Stimulated activated naive CD8-positive, alpha-beta T cell treated with anti-CD3 and anti-CD28 coated beads, Interleukin-15, amount 100 ng/mL, for 72 hours (primary cell): ENCODE data around the gene KCNMA1.

Experiments used
- ATAC-seq: fragments of 150-1000 bp; cut with Tn5 transposase; 2 replicates; pipeline ENCODE4 v1.10.0; 2021; ENCODE audit warnings: mild to moderate bottlenecking, moderate library complexity
- DNase-seq, 2 donors: peaks; one replicate each; pipeline ENCODE4 v3.0.0; 2021 to 2022
- H3K27ac Mint-ChIP-seq, 2 donors: one replicate each; pipeline ENCODE4 v1.8.0; 2022; ENCODE audit warnings: mild to moderate bottlenecking in 2 of 2, mixed read lengths in 2 of 2, moderate library complexity in 2 of 2
- H3K27me3 Mint-ChIP-seq: one replicate; pipeline ENCODE4 v1.8.0; 2022; ENCODE audit warnings: mixed read lengths
- H3K4me1 Mint-ChIP-seq: one replicate; pipeline ENCODE4 v1.8.0; 2022; ENCODE audit warnings: mild to moderate bottlenecking, mixed read lengths
- H3K4me3 Mint-ChIP-seq, 2 donors: one replicate each; pipeline ENCODE4 v1.8.0; 2022; ENCODE audit warnings: mild to moderate bottlenecking in 2 of 2, mixed read lengths in 2 of 2, moderate library complexity in 1 of 2
- H3K9me3 Mint-ChIP-seq, 2 donors: one replicate each; pipeline ENCODE4 v1.8.0; 2022; ENCODE audit warnings: mixed read lengths in 2 of 2

KCNMA1 gene

DNA sequence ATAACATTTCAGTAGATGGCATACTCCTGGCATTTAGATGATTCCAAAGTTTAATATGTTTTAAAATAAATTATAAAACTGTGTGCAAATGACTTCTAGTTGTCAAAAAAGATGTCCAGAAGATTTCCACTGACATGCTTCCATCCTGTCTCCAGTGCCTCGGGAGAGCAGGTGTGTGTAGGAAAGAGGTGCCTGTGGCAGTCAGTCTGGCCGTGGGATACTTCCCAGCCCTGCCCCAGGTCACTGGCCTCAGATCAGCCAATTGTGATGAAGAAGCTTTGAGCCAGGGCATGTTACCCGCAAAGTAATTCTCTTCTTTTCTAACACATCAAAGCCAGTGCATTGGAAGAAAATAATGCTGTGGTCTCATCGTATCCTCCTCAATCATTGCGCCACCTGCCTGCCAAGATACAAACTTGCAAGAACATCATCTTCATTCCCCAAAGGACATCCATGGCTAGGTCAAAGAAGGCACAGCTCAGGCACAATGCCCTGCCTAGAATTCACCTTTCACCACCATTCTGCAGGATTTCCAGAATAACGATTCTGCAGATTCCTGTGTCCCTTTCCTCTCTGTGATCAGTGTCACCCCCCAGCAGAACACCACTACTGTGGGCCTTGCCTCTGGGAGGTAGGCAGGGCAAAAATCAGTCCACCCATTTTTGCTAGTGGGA is 6.3 kb upstream of the KCNMA1 start:
- Mint-ChIP-seq H3K9me3 (no peaks in the 10 kb centered on the region), H3K4me3 (no peak overlapping the region), H3K27me3 (peaks cover 65% of the 10 kb centered on the region), H3K27ac (no peak overlapping the region), H3K4me1 (peaks cover 2% of the 10 kb centered on the region)
- peak; percentile 60 for ATAC-seq
- peak; percentile 17 to 35 for DNase-seq

DNA sequence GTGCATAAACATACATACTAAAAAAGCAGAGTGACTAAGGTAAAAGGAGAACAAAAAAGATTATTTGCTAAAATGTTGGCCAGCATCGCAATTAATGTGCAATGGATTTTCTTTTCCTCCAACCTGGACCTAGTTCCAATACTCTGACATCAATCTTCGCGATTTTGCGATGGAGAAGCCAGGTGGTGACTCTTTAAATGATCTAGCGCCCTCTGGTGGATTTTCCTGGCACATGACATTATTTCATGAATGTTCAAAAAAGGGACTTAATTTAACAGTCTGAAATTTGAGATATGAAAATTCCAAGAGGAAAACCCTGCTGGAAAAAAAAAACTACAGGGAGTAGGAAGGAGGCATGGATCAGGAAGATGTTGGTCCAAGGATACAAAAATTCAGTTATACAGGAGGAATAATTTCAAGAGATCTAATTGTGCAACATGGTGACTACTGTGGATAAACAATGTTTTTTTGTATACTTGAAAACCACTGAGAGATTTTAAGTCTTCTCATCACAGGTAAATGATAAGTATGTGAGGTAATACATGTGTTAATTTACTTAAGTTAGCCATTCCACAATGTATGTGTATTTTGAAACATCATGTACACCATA is 4.3 kb upstream of the KCNMA1 start:
- ATAC-seq (no peak), DNase-seq (peak; percentile 30 to 43)
- peaks cover 13% of the 10 kb centered on the region for H3K4me1 Mint-ChIP-seq
- peaks cover 69% of the 10 kb centered on the region for H3K27me3 Mint-ChIP-seq
- no peak overlapping the region for H3K4me3 Mint-ChIP-seq
- H3K27ac Mint-ChIP-seq: no peak overlapping the region
- H3K9me3 Mint-ChIP-seq: no peaks in the 10 kb centered on the region

DNA sequence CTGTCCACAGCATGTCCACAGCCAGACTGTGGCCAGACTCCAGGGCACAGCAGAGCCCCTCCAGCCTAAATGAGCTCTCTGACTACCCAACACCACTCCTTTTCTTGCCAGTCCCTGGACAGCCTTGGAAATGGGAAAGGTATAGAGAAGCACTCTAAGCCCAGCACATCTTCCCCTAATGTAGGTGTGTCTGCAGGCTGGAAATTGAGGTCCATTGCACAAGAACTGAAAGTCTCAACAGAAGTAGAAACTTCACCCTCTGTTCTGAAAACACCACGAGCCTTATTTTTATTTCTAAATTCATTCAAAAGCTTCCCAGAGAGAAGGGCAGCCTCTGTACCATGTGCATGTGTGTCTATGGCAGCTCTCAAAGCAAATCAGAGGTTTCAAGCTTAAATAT is 3.7 kb upstream of the KCNMA1 start:
- peaks cover 70% of the 10 kb centered on the region for H3K27me3 Mint-ChIP-seq
- DNase-seq: no peak
- ATAC-seq: no peak
- H3K9me3 Mint-ChIP-seq: no peaks in the 10 kb centered on the region
- H3K4me1 Mint-ChIP-seq: peaks cover 17% of the 10 kb centered on the region
- H3K4me3 Mint-ChIP-seq: no peak overlapping the region
- H3K27ac Mint-ChIP-seq: no peak overlapping the region

DNA sequence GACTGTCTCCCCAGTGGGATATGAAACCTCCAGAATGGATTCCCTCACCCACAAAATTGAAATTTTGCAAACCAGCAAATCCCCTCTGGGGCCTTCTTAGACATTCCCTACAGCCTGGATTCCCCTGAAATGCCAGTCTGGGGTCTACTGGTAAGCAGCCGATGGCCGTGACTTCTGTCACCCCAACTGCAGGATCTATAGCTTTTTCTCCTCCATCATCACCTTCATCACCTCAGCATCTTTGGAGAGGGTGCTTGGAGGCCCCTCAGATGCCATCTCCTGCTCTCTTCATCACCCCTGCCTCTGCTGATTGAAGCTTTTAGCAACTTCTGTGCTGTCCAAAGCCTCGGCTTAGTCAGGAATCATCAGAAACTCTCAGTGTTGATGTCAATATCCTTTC is 2.6 kb upstream of the KCNMA1 start:
- Mint-ChIP-seq H3K4me1 (peaks cover 17% of the 10 kb centered on the region), H3K27ac (no peak overlapping the region), H3K9me3 (no peaks in the 10 kb centered on the region), H3K4me3 (no peak overlapping the region), H3K27me3 (peaks cover 70% of the 10 kb centered on the region)
- DNase-seq (no peak), ATAC-seq (no peak)

DNA sequence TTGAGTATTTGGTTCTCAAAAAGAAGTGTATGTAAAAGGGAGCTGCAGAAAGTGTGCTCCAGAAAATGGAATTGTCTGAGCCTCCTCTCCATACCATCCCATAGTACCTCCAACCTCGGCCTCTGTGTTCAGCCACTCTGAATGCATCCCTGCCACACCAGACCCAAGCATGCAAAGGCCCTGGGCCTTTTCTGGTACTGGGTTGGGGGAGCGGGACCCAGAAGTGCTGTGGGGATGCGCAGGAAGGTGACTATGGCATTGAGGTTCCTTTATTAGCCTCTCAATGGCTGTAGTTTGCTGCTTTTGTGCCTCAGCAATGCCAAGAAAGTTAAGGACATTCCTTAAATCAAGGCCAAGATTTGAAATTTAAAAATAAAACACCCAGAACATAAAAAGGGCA is 2.1 kb upstream of the KCNMA1 start:
- no peak for DNase-seq
- Mint-ChIP-seq H3K27me3 (peaks cover 70% of the 10 kb centered on the region), H3K4me1 (peaks cover 17% of the 10 kb centered on the region), H3K4me3 (no peak overlapping the region), H3K27ac (no peak overlapping the region), H3K9me3 (no peaks in the 10 kb centered on the region)
- ATAC-seq: no peak

DNA sequence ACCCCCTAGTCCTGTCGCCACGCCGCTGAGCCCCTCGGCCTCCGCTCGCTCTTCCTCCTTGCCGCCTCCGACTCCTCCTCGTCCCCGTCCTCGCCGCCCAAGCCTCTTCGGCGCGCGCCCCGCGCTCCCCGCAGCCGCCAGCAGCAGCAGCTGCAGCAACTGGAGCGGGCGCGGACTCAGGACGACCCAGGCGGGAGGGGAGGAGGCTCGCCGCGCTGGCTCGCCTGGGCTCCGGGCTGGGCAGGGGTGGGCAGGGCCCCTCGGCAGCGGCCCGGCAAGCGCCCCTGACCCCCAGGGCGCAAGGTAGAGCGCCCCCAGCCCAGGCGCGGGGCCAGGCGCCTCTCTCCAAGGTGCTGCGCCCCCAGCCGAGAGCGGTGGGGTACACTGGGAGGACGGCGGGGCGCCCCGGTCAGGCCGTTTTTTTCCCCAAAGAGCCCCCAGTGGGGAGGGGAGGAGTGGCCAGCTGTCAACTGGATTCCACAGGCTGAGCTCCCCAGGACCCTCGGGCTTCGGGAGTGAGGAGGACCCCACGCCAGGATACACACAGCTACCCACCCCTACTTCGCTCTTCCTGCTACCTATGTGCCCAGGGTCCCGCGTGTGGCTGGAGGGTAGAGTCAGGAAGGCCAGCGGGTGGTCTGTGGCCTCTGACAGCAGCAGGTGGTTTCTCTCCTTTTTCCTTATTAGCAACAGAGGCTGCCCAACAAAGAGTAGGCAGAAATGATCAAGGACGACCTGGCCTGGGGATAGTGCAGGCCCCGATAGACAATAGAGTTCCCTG is 903 bp upstream of the KCNMA1 start:
- DNase-seq (no peak), ATAC-seq (peak; percentile 30)
- peaks cover 82% of the 10 kb centered on the region for H3K27me3 Mint-ChIP-seq
- peaks cover 17% of the 10 kb centered on the region for H3K4me1 Mint-ChIP-seq
- no peak overlapping the region for H3K27ac Mint-ChIP-seq
- peak overlapping the region; percentile 64 to 71 for H3K4me3 Mint-ChIP-seq
- no peaks in the 10 kb centered on the region for H3K9me3 Mint-ChIP-seq

DNA sequence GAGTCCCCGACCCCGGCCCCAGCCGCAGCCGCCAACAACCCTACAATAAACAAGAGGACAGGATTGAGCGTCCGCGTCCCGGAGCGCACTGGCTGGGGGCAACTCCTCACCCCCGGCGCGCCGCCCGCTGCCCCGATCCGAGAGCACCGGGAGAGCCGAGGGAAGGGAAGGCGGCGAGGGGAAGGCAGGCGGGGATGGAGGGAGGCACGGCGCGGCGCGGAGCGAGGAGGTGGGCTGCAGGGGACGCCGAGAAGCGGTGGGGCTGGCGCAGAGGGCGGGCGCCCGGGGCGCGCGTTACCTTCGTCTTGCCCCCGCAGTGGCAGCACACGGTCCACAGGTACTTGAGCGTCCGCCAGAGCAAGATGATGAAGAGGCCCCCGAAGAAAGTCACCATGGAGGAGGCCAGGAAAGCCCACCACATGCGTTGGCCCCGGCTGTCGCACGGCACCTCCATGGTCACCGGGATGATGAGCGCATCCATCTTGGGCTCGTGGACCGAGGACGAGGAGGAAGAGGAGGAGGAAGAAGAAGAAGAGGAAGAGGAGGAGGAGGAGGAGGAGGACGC is 559 bp downstream of the KCNMA1 start:
- no peaks in the 10 kb centered on the region for H3K9me3 Mint-ChIP-seq
- DNase-seq (no peak), ATAC-seq (peak; percentile 8)
- H3K27ac Mint-ChIP-seq: no peak overlapping the region
- H3K27me3 Mint-ChIP-seq: peaks cover 94% of the 10 kb centered on the region
- peak overlapping the region; percentile 68 to 70 for H3K4me3 Mint-ChIP-seq
- H3K4me1 Mint-ChIP-seq: peaks cover 17% of the 10 kb centered on the region

DNA sequence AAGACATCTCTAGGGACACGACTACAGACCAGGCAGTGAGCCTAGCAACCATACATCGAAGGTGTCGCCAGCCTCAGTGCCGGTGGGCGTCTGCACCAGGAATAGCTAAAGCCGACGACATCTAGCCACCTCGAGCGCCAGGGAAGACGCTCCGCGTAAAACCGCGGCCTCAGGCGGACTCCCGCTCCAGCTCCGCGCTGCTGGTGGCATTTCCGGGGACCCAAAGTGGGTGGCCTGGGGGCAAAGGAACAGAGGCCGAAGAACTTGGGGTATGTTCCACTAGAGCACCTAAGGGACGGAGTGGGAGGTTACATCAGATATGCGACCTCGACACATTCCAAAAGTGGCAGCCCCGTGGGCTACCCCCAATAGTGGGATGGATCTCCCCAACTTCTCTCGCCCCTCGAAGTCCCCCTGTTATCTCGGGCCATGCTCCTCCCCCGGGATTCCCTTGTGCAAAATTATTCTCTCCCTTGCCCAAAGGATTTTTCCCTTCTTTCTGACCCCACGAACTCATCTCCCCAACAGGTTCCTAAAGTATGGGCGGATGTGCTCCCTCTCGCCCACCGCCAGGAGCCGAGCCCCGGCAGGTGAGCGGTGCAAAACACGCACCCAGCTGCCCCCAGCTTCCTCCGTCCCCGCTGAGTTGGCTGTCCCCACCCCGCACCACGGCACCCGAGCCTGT is 1.2 kb downstream of the KCNMA1 start:
- H3K4me1 Mint-ChIP-seq: peaks cover 17% of the 10 kb centered on the region
- peaks cover 93% of the 10 kb centered on the region for H3K27me3 Mint-ChIP-seq
- DNase-seq (no peak), ATAC-seq (no peak)
- no peak overlapping the region for H3K27ac Mint-ChIP-seq
- H3K4me3 Mint-ChIP-seq: peak overlapping the region; percentile 68 to 70
- H3K9me3 Mint-ChIP-seq: no peaks in the 10 kb centered on the region

DNA sequence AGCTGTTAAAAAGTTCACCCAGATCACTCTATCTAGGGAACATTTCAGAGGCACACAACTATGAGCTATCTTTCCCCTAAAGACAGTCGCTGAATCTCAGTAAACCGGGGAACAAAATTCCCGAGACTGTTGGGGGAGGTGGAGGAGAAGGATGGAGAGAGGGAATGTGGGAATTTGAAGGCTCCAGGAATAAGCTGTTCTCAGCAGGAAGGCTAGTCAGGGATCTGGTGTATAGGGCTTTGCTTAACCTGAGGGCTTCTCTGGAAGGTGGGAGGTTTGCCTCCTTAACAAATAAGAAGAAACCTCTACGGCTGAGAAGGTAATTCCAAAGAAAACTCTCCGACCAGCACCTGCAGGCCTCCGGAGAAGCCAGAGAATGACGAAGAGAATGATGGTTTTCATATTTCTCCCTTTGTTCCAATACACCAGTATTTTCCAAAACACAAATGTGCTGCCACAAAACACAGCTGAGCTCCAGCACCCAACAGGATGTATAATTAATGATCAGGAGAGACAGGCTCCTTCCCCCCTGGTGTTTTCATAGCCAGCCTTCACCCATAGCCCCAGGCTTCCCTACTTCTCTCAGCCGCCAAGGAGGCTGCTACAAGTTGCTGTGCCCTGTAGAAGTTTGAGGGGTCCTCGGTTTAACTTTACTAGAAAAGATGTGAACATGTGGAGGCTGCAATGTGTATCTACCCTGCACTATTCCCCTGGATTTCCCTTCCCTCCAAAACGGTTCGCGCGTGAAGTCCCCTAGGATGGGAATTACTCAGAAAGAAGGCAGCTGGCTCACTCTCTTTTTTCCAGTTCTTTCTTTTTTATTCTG is 2.0 kb downstream of the KCNMA1 start:
- ATAC-seq (no peak), DNase-seq (no peak)
- H3K27me3 Mint-ChIP-seq: peaks cover 85% of the 10 kb centered on the region
- H3K9me3 Mint-ChIP-seq: no peaks in the 10 kb centered on the region
- peaks cover 17% of the 10 kb centered on the region for H3K4me1 Mint-ChIP-seq
- no peak overlapping the region for H3K27ac Mint-ChIP-seq
- no peak overlapping the region for H3K4me3 Mint-ChIP-seq

DNA sequence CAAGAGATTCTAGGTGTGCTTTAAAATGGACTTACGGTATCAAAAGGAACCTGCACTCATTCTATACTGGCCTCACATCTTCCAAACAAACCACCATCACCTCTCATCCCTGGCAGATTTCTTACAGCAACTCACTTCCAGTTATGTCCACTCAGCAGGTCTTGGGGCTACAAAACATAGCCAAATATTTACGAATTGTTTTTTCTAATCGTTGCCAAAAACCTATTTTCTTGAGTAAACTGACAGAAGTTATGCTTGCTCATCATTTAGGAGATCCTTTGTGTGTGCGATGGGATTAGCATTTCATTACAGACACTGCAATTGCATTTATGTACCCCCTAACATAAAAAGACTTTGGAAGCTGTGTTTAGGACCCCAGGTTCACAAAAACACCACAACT is 2.7 kb downstream of the KCNMA1 start:
- Mint-ChIP-seq H3K27ac (no peak overlapping the region), H3K4me3 (no peak overlapping the region), H3K9me3 (no peaks in the 10 kb centered on the region), H3K27me3 (peaks cover 78% of the 10 kb centered on the region), H3K4me1 (peaks cover 17% of the 10 kb centered on the region)
- DNase-seq (no peak), ATAC-seq (no peak)

DNA sequence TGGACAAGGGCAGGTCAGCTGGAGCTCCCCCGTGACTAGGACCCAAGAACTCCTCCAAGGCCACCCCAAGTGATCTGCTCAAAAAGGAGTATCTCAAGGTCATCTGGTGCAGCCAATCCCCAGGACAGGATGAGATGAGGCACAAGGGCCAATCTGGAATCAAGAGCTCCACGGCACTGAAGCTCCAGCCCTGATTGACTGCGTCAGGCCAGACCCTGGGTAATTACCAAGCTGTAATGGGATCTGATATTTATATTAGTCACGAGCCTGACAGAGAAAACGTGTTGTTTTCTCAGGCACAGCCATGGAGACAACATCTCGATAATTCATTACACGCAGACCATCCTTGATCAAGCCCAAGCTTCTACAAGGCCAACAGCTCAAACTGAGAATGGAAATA is 4.2 kb downstream of the KCNMA1 start:
- Mint-ChIP-seq H3K27me3 (peaks cover 75% of the 10 kb centered on the region), H3K9me3 (no peaks in the 10 kb centered on the region), H3K4me3 (no peak overlapping the region), H3K4me1 (peaks cover 10% of the 10 kb centered on the region), H3K27ac (no peak overlapping the region)
- ATAC-seq (no peak), DNase-seq (no peak)

DNA sequence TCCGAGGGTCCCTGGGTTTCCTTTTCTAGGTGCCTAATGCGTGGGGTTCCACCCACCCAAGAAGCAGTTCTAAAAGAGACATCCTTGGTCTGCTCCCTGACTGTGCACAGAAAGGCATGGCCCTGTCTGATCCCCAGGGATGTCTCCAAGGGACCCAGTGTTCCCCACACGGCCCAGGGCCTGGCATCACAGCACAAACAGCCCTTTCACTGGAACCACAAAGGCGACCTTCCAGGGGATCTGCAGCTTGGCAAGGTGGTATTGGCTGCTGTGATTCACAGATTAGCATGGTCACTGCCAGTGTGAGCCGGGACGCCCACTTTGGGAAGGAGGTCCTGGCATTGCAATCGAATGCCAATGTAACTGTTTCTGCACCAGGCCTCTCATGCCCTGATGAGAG is 6.4 kb downstream of the KCNMA1 start:
- H3K27ac Mint-ChIP-seq: no peak overlapping the region
- DNase-seq (no peak), ATAC-seq (no peak)
- no peaks in the 10 kb centered on the region for H3K4me1 Mint-ChIP-seq
- H3K9me3 Mint-ChIP-seq: no peaks in the 10 kb centered on the region
- no peak overlapping the region for H3K4me3 Mint-ChIP-seq
- peaks cover 70% of the 10 kb centered on the region for H3K27me3 Mint-ChIP-seq

DNA sequence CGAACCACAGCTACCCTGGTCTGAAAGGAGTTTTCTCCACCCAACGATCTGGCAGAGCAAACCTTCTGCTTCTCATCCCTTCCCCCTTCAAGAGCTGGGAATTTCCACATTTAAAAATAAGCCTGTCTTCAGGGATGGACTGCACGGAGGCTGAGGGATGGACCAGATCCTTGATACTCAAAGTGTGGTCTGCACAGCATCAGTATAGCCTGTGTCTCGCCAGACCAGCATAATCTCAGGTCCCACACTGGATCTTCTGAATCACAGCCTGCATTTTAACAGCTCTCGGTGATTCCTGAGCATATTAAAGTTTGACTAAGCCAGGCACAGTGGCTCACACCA is 7.1 kb downstream of the KCNMA1 start:
- DNase-seq (no peak), ATAC-seq (no peak)
- H3K9me3 Mint-ChIP-seq: no peaks in the 10 kb centered on the region
- no peak overlapping the region for H3K27ac Mint-ChIP-seq
- peaks cover 2% of the 10 kb centered on the region for H3K4me1 Mint-ChIP-seq
- H3K4me3 Mint-ChIP-seq: no peak overlapping the region
- peaks cover 62% of the 10 kb centered on the region for H3K27me3 Mint-ChIP-seq

DNA sequence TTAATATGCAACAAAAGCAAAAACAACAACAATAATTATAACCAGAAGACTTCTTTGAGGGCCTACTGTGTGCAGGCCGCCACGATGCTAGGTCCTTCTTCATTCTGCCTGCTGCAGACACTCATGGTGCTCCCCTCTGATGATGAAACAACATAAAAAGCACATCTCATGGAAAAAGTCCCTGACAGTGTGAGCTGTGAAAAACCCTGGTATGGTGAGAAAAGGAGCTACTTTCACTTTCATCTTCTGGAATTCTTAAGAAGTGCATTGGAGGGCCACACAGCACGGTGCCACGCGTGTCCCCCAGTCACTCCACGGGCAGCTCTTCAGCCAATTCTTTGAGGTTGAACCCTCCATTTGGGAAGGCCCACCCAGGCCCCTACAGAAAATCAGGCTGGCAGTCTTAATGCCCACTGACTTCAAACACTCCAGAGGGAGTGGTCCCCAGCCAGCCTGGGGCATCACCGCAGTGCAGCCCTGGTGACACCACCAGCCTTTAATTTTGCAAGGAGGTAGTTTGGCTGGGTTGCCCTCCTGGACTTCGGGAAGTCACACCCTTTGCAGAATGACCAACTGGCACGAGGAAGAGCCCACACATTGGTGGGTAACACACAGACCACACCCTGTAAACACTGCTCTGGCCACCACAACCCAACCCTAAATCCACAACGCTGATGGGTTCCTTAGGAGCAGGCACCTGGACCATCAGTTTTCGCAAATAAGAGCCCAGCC is 7.7 kb downstream of the KCNMA1 start:
- H3K27ac Mint-ChIP-seq: no peak overlapping the region
- DNase-seq (no peak), ATAC-seq (no peak)
- H3K9me3 Mint-ChIP-seq: no peaks in the 10 kb centered on the region
- no peak overlapping the region for H3K4me3 Mint-ChIP-seq
- peaks cover 57% of the 10 kb centered on the region for H3K27me3 Mint-ChIP-seq
- peaks cover 6% of the 10 kb centered on the region for H3K4me1 Mint-ChIP-seq
